ENCODE results near the gene PRKAR1B.

Gene PRKAR1B

DNA sequence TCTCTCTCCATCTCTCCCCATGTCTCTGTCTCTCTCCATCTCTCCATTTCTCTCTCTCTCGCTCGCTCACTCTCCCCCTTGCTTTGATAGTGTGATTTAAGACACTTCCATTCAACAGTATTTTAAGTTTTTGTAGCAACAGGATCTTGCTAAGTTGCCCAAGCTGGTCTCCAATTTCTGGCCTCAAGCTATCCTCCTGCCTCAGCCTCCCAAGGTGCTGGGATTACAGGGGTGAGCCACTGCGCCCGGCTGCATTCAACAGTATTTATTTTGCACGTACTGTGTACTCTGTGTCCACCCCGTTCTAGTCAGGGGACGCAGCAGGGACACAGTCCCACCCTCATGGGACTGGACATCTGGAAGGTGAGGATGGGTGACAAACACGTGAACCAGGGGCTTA lies 193.0 kb downstream of the PRKAR1B start:
- no peak for DNase-seq

GRCh38 chr7:533266-533665 lies 193.8 kb downstream of the PRKAR1B start:
- DNase-seq, result no peak

GRCh38 chr7:532379-533143 lies 194.5 kb downstream of the PRKAR1B start:
- no peak for DNase-seq

DNA sequence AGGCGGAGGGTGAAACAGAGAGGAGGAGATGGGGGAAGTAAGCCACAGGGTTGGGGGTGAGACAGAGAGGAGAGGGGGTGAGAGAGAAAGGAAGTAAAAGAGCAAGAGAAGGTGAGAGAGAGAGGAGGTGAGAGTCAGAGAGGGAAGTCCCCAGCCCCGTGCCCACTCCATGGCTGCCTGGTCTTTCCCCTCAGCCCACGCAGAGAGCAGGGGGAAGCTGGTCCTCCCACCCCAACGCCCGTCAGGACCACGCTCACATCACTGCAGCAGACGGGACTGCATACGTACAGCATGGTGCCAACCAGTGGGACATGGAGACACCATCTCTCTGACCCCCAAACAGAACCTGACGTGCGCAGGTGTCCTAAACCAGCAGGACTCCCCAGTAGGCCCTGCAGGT lies 195.3 kb downstream of the PRKAR1B start:
- no peak for DNase-seq

DNA sequence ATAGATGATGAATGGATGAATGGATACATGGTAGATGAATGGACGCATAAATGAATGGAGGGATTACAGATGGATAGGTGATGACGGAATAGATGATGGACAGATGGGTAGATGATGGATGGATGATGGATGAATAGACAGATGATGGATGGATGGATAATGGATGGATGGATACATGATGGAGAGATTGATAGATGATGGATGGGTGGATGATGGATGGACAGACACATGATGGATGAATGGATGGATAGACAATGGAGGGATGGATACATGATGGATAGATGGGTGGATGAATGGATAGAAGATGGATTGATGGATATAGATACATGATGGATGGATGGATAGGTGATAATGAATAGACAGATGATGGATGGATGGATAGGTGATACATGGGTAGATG lies 198.6 kb downstream of the PRKAR1B start:
- no peak for DNase-seq

- no peak for DNase-seq
Measured at GRCh38 chr7:527723-528122, 199.4 kb downstream of the PRKAR1B start.

GRCh38 chr7:526460-527034 lies 200.5 kb downstream of the PRKAR1B start:
- no peak for DNase-seq

DNA sequence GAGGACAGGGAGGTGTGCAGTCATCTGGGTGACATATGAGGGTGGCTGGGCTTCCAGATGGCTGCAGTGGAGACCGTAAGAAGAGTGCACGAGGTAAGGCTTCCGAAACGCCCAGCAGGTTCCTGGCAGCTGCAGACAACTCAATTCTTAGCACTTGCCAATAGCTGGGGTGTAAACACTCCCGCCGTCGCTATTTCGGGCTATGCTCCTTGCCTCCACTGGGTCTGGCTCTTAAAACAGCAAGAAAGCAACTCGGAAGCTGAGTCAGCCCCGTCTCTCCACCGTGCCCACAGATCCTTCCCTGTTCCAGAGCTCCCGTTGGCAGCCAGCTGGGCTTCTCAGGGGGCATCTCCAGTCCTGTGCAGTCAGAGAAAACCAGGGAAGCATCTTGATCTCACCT lies 201.3 kb downstream of the PRKAR1B start:
- no peak for DNase-seq

GRCh38 chr7:524800-525199 lies 202.3 kb downstream of the PRKAR1B start:
- no peak for DNase-seq

DNA sequence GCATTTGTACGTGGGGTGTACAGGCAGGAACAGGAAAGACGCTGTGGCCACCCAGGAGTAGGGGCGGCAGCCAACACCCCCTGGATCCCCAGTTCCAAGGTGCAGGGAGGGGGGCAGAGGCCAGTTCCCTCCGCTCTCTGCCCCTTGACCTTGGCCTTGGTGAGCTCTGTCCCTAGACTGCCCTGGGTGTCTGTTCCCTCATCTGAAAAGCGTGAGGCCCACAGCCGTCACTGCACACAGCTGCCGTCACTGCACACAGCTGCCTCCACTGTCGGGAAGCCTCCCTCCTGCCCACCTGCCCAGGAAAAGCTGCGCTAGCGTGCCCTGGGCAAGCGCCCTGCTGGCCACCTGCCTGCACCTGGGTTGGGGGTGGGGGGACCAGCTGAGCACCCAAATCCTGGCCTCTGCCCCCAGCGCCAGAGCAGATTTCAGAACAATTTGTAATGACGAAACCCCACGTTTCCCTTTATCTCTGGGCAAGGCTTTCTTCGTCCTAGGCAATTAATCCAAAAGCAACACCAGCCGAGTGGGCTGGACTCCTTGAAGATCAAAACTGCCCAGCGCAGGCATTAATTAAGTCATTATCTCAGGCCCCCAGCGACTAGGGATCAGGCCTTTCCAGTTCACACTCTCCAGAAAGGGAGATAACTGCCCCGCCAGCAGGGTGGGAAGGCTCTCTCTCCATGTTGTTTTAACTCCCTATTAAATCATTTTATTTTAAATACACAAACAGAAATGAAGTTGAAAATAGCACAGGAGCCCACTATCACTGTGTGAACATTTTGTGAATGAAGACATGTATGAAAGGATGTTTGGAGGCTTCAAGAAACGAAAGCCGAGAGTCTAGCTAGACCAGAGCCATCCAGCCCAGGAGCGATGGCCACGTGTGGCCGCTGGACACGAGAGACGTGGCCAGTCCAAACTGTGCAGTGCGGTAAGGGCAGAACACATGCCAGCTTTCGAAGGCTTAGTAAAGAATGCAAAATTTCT lies 203.4 kb downstream of the PRKAR1B start:
- DNase-seq, result no peak

DNA sequence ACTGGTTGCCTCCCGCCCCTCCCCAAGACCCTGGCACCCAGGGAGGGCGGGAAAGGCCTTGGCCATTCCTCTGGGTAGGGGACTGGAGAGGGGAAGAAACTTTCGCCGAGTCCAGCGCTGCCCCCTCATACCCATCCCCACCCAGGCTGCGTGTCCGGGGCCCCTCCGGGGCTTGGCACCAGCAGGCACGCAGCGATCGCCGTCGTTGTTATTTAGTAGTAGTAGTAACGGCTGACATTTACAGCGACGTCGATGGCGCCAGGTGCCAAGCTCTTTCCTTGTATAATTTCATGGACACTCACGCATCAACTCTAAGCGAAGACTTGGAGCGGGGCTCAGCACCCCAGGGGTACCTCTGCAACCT lies 204.1 kb downstream of the PRKAR1B start:
- no peak for DNase-seq

DNA sequence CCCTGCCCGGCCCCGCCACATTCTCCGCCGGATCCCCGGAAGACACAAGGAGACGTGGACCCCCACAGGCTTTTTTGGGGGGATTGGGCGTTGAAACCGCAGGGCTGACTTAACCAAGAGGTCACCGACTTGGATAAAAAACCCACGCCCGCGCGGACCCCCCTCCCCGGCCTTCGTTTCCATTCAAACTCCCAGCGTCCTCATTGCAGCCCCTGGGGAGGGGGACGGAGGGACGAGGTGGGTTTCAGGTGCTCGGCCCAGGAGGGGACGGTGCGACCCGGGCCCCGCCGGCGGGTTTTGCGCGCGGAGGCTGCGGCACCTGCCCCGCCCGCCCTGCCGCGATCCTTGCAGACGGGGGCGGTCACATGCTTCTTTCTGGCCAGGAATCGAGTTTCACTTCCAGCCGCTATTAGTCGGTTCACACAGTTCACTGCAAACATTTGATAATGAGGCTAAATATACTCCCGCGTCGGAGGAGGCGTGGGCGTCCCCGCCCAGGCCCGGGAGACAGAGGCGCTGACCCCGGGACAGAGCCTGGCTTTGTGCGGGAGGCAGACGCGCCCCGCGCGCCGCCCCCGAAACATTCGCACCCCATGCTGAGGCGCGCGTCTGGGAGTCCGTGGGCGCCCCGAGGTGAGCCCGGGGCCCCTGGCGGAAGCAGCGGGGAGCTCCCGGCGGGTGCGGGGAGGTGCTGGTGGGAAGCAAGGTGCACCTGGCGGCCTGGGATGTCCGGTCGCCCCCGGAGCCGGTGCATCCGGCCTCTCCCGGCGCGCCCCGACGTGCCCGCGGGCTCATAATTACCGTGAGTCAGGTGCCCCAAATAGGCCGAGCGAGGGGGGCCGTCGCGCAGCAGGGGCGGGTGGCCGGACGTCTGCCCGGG lies 204.8 kb downstream of the PRKAR1B start:
- no peak for DNase-seq

- no peak for DNase-seq
Measured at GRCh38 chr7:521221-522070, 205.6 kb downstream of the PRKAR1B start.

- no peak for DNase-seq
Measured at GRCh38 chr7:520503-521161, 206.4 kb downstream of the PRKAR1B start.

DNA sequence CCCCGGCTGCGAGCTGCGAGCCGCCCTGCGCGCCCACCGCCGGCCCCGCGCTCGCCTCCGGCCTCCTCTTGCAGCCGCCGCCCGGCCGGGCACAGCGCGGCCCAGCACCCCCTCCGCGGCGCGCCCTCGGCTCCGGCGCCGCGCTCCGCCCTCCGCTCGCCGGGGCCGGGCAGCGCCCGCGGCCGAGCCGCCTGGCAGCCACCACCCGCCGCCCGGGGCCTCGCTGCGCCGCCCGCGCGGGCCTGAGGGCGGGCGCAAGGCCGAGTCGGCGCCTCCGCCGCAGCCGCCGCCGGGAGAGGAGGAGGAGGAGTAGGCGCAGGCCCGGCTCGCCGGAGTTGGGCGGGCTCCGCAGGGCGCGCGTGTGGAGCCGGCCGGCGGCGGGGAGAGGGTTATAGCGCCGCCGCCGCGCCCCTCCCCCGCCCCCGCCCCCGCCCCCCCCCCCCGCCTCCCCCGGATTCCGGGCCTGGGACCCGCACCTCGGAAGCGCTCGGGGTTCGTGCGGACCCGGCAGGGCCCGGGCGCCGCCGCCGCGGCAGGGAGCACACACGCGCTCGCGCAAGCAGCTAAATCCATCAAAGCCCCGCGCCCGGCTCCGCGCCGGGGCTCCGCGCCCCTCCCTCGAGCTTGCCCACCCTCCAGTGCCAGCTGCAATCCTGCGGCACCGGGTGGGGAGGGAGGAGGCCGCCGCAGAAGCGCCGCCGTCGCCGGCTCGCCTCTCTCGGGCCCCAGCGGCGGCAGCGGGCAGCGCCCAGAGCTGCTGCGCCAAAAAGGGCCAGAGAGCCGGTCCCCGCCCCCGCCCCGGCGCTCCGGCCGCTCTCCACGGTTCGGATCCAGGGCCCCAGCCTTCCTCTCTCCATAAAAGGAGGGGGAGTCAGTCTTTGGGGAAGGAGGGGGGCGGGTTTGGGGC lies 207.3 kb downstream of the PRKAR1B start, which contains the start of gene PDGFA:
Gene PDGFA, minus strand, starts transcription at position 363 of the 907 bp plus-strand sequence. CDS start 845 bp downstream, outside the sequence.
- DNase-seq, result no peak

DNA sequence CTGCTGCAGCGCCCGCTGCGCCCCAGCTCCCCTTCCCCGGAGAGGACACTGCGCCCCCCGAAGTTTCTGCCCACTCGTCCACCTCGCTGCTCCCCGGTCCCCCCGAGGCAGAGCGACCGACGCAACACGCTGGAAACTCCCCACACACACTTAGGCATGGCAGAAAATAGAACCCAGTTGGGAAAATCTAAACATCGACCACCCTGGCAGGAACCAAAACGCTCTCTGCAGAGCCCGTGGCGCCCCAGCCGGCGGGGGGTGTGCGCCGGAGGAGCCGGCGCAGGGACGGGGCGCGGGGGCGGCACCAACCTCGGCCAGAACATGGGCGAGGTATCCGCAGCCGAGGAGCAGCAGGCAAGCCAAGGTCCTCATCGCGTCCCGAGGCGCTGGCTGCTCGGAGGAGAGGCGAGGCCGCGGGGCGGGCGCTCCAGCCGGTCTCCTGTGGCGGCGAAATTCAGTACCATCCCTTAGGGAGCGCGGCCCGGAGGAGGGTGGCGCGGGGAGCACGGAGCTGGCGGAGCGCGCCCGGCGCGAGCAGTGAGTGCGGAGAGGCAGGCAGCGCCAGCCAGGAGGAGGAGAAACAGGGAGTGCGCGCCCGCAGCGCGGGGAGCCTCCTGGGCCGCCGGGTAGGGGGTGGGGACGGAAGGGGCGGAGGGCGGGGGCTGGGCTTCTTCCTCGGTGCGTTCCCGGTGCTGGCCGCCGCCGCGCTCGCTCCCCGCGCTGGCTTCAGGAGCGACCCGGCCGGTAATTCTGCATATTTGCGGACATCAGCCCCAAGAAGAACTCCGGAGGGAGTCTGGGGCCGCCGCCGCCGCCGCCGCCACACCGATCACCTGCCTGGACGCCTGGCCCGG lies 208.2 kb downstream of the PRKAR1B start:
- DNase-seq, result no peak

DNA sequence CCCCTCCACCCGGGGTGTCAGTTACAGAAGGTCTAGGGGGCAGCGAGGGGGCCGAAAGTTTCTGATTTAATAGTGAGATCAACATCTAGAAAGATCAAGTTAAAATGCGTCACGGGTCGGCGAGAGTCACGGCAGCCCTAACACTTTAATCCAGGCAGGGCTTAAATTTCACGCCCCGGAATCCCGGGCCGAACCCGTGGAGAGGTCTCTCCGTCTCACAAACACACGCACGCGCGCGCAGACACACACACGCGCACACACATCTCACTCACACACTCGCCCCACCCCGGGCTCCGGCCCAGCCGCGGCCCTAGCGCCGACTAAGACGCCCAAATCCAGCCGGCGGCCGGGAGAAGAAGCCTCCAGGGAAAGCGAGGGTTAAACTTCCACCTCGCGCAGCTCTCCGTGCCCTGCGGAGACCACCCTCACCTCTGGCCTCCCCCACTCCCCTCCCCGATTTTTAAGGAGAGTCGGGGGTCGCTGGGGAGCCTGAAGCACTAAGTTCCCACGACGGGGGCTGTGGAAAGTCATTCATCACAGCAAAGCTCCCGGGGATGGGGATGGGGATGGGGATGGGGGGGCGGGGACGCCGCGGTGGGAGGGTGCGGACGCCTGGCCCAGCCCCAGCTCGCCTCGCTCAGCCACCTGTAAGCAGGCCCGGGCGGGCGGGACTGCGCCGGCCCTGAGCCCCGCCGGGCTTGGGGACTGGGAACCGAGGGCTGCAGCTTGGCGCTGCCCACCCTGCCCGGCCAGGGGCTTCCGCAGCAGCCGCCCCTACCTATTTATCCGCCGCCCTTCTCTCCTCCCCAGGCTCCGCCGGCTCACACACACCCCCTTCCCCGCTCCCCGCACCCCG lies 209.1 kb downstream of the PRKAR1B start:
- no peak for DNase-seq
